A549 treated with Hydrocortisone at 1 μM for 4 hours (cell line): ENCODE results near the gene VWC2. TPM values are rescaled to one million over a fixed set of nuclear protein-coding genes. Genes with fewer than 3 reads are reported as not detected.

ENCODE experiments used
- total RNA-seq: library from RNA; stranded (reverse); fragments of 200-300 nt; extraction: Qiagen RNA extraction; gene quantifications from 5 replicates; pipeline ENCODE4 v1.2.3, GENCODE V29; 2022

The VWC2 gene
- total RNA-seq: not detected in 5 replicates

GRCh38 chr7:49773218-49773935 is at the start of gene VWC2:
VWC2 (plus strand) TSS chr7:49773638; CDS start chr7:49775436, 1,798 bp downstream.

